ENCODE measurements around the gene ATXN10.

GRCh38 chr22:45632791-45633515, 38.7 kb upstream of the ATXN10 start:
- no peak for TF ChIP-seq CTCF (IDR thresholded peaks at IDR 0.05)
- TF ChIP-seq POLR2A (IDR thresholded peaks at IDR 0.05), result no peak
